Left lung (tissue), 10 donors: ENCODE measurements around the gene CAV2. TPM values are rescaled to one million over a fixed set of nuclear protein-coding genes. Genes with fewer than 3 reads are reported as not detected.

Experiments
- ATAC-seq: fragments of 200-7000 bp; cut with Tn5 transposase; one replicate; pipeline ENCODE4 v1.9.1; 2020; ENCODE audit warnings: moderate library complexity
- DNase-seq, 4 donors: peaks; one replicate each; pipeline ENCODE4 v3.0.0-alpha.2; 2013 to 2020
- H3K27ac ChIP-seq, 2 donors: fragments of 200-600 bp; sonication (generic) in 1 of 2; one replicate each; pipeline versions ENCODE4 v1.5.0 to v1.8.0; 2020 to 2021
- H3K27me3 ChIP-seq, 2 donors: fragments of 200-600 bp; sonication (generic) in 1 of 2; one replicate each; pipeline versions ENCODE4 v1.5.0 to v1.8.0; 2020 to 2021
- H3K36me3 ChIP-seq, 2 donors: fragments of 200-600 bp; sonication (generic) in 1 of 2; one replicate each; pipeline versions ENCODE4 v1.5.0 to v1.8.0; 2020 to 2021
- H3K4me1 ChIP-seq, 2 donors: fragments of 200-600 bp; one replicate each; pipeline ENCODE4 v1.8.0; 2021
- H3K4me3 ChIP-seq, 2 donors: fragments of 200-600 bp; sonication (generic) in 1 of 2; one replicate each; pipeline versions ENCODE4 v1.5.0 to v1.8.0; 2020 to 2021; ENCODE audit warnings: mild to moderate bottlenecking in 1 of 2
- H3K9me3 ChIP-seq, 2 donors: fragments of 200-600 bp; sonication (generic) in 1 of 2; one replicate each; pipeline versions ENCODE4 v1.5.0 to v1.8.0; 2020 to 2021
- intact Hi-C, 2 donors: fragments of 100-400 bp; cut with DNase I; formaldehyde crosslinking; loops; one replicate each; pipeline versions ENCODE4 v1.11.2 to v1.14.2; 2022
- polyA plus RNA-seq, 6 donors: library from polyadenylated mRNA; unstranded; fragments of 120-200 nt; gene quantifications; one replicate each; pipeline ENCODE4 v1.2.1, GENCODE V29; 2013; ENCODE audit not compliant: insufficient read length in 6 of 6
- total RNA-seq, 2 donors: library from RNA; stranded (reverse); fragmentation: NEBNext Ultra II Directional; extraction: Animal tissue kit (Norgen Biotek cat#: 25700); gene quantifications; one replicate each; pipeline ENCODE4 v1.2.1, GENCODE V29; 2021
- TF ChIP-seq, protein P1 (sequence below), 2 donors: fragments of 200-600 bp; sonication (generic) in 1 of 2; IDR thresholded peaks; one replicate each; pipeline versions ENCODE4 v1.5.0 to v1.8.0; 2021; ENCODE audit warnings: antibody characterized with exemption in 2 of 2
- donor health status: DM: no; HTN: yes; CAD: no.
- donor health status: DM: no; HTN: no; CAD: no.

The CAV2 gene
- total and polyA plus RNA-seq, 8 donors = 85.2 to 210 (median 91.4) TPM

DNA sequence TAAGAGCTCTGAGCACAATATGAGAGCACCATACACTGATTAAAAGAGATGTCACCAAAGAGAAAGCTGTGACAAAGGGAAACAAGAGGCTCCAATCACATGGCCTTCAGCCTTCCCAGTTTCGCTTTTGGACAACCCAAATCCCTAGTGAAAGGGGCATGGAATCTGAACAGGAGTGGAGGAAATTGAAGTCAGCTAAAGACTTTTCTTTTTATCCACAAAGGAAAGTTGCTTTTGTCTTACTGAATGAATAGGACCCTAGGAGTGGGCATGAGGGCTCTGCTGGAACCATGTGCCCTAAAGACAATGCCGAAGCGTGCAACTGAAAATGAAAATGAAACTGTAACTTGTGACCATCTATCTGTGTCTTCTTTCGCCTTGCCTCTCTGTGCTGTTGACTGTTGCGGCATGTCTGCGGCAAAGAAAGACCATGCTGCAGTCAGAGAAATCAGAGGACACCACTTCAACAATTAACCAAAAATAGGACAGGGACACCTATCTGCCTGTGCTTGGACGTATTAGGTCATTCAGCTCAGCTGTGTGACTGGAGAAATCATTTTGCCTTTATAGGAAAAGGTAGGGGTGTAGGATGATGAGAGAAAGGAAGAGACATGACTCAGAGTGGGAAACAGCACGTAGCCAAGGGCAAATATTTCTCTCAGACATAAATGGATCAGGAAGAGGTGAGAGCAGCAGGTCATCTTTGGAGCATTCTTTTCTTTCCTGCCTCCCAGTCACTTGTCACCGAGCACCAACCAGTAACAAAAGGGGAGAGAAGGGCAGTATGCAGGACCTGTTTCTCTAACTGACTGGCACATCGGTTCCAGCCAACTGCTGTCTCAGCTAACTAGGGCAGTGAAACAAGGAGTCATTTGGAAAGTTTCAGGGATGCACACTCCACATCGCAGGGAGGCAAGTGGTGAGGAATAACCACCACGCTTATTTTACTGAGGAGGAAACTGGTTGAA, 12.3 kb downstream of the CAV2 start:
- peaks cover 6 to 9% of the 10 kb centered on the region in 2 donors for H3K4me1 ChIP-seq
- intact Hi-C loops = no loop called here
- DNase-seq = no peak

DNA sequence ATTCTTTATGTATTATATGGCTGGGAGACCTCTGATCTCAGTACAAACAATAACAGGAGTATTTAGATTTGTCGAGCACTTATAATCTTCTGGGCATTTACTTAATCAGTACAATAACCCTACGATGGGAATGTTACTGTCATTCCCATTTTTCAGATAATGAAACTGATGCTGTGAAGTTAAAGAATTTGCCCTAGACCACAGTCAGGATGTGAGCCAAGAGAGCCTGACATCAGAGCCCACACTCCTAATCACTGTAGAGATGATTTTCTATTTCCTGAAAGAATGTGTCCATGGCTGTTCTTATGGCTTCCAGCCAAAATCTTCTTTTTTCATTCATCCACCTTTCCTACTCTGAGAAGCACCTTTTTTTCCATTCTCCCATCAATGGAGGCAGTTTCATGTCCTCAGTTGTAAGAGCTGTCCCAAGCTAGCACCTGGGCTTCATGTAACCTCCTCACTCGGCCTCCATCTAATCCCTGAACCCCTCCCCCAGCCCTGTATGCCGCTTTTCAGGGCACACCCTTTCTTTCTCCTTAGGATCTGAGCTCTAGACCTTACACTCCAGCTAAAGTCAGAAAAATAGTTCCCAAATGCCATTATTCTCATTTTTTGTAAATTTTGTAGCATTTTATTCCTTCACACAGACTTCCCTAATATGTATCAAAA, 13.1 kb downstream of the CAV2 start:
- TF ChIP-seq, protein P1, sequence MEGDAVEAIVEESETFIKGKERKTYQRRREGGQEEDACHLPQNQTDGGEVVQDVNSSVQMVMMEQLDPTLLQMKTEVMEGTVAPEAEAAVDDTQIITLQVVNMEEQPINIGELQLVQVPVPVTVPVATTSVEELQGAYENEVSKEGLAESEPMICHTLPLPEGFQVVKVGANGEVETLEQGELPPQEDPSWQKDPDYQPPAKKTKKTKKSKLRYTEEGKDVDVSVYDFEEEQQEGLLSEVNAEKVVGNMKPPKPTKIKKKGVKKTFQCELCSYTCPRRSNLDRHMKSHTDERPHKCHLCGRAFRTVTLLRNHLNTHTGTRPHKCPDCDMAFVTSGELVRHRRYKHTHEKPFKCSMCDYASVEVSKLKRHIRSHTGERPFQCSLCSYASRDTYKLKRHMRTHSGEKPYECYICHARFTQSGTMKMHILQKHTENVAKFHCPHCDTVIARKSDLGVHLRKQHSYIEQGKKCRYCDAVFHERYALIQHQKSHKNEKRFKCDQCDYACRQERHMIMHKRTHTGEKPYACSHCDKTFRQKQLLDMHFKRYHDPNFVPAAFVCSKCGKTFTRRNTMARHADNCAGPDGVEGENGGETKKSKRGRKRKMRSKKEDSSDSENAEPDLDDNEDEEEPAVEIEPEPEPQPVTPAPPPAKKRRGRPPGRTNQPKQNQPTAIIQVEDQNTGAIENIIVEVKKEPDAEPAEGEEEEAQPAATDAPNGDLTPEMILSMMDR (IDR thresholded peaks at IDR 0.05) = no peak
- DNase-seq = no peak
- H3K4me3 ChIP-seq = no peak overlapping the region

More for the DNA sequence above, 12.3 kb downstream of the CAV2 start:
- Histone ChIP-seq H3K27ac (peak overlapping the region; percentile 77 to 78), H3K9me3 (no peaks in the 10 kb centered on the region), H3K36me3 (peaks cover 0 to 7% of the 10 kb centered on the region in 2 donors), H3K27me3 (no peaks in the 10 kb centered on the region), H3K4me3 (peak overlapping the region; percentile 10 to 38)
- TF ChIP-seq, protein P1 (IDR thresholded peaks at IDR 0.05) = no peak
- peak; percentile 66 for ATAC-seq

DNA sequence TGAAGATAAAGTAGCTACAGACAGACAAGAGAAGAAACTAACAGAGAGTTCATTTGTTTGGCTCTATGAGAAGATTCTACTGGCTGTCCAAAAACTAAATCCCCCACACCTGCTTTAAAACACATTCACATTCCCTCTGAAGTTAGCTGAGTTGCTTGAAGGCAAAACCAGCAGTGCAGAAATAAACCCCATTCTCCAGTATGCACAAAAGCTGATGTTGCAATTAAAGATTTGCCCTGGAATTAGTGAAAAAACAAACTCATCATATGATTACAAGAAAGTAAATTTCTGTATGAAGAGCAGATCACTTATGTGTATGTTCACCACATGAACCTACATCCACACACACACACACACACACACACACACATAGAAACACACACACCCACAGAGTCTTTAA, 16.0 kb downstream of the CAV2 start:
- TF ChIP-seq, protein P1 (IDR thresholded peaks at IDR 0.05) = no peak
- no peaks in the 10 kb centered on the region for H3K9me3 ChIP-seq
- DNase-seq (no peak), ATAC-seq (no peak)
- no peaks in the 10 kb centered on the region for H3K27me3 ChIP-seq
- no peak overlapping the region for H3K27ac ChIP-seq
- no peak overlapping the region for H3K4me3 ChIP-seq
- no peaks in the 10 kb centered on the region for H3K36me3 ChIP-seq
- peaks cover 6 to 9% of the 10 kb centered on the region in 2 donors for H3K4me1 ChIP-seq
- intact Hi-C loops = no loop called here

More for the DNA sequence above, 13.1 kb downstream of the CAV2 start:
- Histone ChIP-seq H3K27ac (peak overlapping the region; percentile 77 to 78), H3K9me3 (no peaks in the 10 kb centered on the region), H3K4me1 (peaks cover 6 to 9% of the 10 kb centered on the region in 2 donors), H3K27me3 (no peaks in the 10 kb centered on the region), H3K36me3 (no peaks in the 10 kb centered on the region)
- intact Hi-C loops = no loop called here
- peak; percentile 7 for ATAC-seq

DNA sequence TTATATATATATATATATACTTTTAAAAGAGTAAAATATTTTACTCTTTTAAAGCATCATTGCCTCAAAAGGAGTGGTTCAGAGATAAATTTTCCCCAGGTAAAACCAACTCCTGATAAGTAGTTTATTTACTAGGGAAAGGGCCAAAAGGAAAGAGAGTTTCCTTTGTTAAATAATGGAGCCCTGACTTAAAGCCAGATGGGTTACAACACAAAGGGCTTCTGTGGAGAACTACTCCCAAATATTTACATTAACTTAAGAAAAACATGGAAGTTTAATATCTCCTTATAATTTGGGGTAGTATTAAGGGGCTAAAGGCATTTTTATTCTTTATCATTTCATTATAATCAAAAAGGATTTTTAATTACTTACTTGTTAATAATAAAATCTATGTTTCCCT, 16.8 kb downstream of the CAV2 start:
- Histone ChIP-seq H3K4me3 (no peak overlapping the region), H3K27me3 (no peaks in the 10 kb centered on the region), H3K27ac (no peak overlapping the region), H3K9me3 (no peaks in the 10 kb centered on the region), H3K36me3 (no peaks in the 10 kb centered on the region), H3K4me1 (peaks cover 0 to 1% of the 10 kb centered on the region in 2 donors)
- TF ChIP-seq, protein P1 (IDR thresholded peaks at IDR 0.05) = no peak
- DNase-seq (no peak), ATAC-seq (no peak)
- intact Hi-C loops = no loop called here

DNA sequence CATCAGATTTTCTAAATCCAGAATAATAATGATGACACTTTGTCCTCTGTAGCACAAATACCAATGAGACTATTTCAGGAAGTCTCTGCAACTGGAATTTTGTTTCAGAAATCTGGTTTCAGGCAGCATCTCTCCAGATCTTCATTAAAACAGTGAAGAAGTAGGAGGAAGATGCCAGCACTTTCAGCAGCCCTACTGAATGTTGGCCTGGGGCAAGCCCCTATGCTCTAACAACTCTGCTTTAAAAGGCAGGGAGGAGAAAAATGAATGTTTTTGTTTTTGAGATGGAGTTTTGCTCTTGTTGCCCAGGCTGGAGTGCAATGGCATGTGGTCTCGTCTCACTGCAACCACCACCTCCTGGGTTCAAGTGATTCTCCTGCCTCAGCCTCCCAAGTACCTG, 18.1 kb downstream of the CAV2 start:
- DNase-seq (no peak), ATAC-seq (no peak)
- intact Hi-C loops = no loop called here
- H3K27ac ChIP-seq = no peak overlapping the region
- no peaks in the 10 kb centered on the region for H3K36me3 ChIP-seq
- H3K4me1 ChIP-seq = peaks cover 4 to 7% of the 10 kb centered on the region in 2 donors
- TF ChIP-seq, protein P1 (IDR thresholded peaks at IDR 0.05) = no peak
- H3K9me3 ChIP-seq = no peaks in the 10 kb centered on the region
- no peaks in the 10 kb centered on the region for H3K27me3 ChIP-seq
- H3K4me3 ChIP-seq = no peak overlapping the region
